Measurements from ENCODE around the gene SPTAN1.
A peak's percentile ranks its signal among the peaks of the same experiment; 100 is the strongest.
"Not testable (repeated sequence)": the region's sequence is repeated elsewhere in the genome, so short reads cannot be mapped to it uniquely, and the experiment has no call there.

Gene SPTAN1

DNA sequence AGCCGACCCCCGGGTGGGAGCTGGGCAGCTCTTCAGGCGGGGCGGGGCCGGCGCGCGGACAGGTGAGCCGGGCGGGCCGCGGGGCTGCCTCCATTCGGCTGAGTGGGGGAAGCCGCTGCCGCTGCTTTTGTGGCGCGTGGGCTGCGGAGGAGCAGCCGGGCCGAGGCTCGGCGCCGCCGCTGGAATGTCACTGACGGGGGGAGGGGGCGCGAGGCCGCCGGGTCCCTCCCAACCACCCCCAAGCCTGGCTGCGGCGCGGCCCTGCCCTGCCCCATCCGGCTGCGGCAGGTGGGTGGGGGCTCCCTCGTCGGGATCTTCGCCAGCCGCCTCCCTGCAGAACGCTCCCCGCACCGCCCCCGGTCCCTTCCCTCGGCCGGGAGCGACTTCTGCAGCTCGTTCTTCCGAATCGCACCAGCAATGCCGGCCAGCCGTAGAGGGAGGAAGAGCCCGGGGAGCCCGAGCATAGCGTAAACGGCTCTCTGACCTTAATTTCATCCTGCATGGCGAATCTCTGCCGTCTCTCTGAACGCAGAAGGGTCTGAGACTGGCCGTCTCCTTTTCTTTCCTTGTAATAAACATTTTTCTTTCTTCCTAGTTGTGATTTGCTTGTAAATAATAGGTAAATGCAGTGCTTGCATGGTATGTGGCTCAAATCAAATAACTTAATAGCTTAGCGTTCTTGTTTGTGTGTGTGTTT lies 505 bp downstream of the SPTAN1 start:
- DNase-seq (ENCODE audit: low read depth in 2 of 2): peak; percentile 20 to 21

DNA sequence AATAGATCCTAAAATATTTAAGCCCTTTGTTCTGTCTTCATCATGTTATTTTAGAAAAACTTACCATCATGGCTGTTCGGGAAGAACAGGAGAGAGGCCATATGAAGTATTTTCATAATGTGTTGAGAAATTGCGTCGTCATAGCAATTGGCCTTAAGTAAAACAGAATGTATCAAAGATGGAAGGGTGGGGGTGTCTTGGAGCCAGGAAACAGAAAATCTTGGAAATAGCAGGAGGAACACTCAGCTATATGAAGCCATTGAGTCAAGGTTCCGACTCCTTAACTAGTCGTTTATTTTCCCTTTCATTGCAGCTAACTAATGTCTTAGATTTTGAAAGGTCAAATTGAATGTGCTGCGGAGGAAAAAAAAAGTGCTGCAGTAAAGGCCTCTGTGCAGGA lies 1.3 kb downstream of the SPTAN1 start:
- no peak for DNase-seq (ENCODE audit: low read depth in 2 of 2)

DNA sequence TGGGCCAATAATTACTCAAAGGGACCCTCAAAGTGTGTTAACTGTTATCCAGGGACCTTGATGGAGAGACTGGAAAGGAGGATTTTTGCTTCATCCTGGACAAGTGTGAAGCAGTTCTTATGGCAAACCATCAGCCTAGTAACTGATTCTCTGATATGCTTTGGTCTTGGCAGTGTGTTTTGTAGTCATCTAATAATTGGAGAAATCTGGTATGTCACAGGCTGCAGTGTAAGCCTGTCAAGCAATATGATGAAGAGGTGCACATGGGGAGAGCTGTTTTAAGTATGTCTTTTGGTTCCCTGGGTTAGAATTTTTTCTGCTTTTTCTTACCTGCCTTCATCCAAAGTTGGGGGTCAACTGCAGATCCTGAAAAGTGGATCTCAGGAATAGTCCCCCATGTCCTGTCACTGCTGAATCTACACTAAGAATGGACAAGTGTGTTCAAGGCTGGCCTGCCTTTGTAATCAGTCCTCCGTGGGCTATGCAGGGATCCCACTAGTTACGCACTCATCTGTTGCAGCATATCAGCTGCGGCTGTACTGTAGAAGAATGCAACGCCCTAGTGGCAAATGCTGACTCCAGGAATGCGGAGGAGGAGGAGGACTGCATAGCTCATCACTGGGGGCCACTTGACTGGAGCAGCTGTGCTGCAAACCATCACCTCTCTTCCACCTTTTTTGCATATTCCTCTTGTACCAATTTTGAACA lies 1.9 kb downstream of the SPTAN1 start:
- no peak for DNase-seq (ENCODE audit: low read depth in 2 of 2)

DNA sequence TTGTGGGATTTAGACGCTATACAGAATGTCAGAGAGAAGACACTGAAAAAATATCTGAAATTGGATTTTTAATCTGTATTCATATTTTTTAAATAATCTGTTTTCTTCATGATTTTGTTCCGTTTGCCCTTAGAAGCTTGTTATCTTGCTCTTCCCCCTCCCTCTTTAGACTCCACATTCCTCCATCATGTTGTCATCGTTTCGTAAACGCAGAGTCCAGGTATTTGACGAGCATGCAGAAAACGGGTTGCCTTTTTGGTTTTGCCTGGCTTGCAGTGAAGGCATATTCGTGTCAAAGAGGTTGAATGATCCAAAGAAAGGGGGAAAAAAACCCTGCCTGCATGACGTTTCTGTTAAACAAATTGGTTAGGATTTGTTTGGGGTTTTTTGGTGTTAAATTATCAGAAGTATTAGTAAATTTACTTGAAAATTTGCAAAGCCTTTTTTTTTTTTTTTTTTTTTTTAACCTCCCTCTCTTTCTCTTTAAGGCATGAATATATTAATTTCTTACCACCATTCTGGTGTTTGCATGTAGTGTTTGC lies 2.9 kb downstream of the SPTAN1 start:
- no peak for DNase-seq (ENCODE audit: low read depth in 2 of 2)

DNA sequence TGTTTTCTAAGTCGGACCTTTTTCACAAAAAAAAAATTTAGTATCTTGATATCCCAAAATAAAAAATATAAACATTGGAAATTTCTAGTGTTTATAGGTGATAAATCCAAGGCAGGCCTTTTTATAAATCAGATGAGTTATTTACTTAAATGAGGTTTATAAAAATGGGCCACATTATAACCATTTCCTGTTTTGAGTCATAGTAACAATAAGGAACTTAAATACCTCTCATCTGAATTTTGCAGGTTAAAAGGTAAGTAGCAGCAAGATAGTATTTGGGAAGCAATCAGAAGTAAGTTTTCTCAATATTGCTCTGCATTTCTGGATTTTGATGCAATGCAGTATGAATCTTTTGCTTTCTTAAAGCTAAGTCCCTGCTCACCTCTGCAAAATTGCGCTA lies 3.9 kb downstream of the SPTAN1 start:
- DNase-seq (ENCODE audit: low read depth in 2 of 2): no peak

DNA sequence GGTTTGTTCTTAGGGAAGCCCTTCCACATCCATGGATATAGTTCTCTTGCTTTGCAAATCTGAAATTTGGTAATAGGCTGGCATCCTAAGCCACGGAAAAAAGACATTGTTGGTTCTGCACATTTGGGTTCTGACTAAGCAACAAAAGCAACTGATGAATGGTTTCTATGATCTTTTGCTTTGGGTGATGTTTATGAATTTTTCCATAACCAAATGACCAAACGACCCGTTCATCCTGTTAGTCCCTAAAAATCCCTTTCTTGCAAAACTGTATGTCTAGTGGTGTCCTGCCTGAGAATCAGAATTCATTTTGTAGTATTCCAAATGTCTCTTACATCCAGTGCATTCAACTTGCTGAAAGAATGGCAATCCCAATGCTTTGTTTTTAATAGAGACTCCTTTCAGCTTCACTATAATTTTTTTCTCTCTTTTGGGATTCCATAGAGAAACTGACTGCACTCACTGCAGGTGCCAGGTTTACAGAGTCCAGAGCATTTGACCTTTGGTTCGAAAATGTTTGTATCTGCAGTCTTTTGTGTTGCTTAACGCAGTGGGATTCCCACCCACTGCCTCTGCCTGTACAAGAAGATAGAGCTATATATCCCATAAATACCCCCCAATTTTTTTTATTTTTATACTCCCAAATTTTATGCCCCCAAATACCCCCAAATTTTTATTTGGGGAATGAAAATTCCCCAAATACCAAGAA lies 4.7 kb downstream of the SPTAN1 start:
- DNase-seq (ENCODE audit: low read depth in 2 of 2): no peak

DNA sequence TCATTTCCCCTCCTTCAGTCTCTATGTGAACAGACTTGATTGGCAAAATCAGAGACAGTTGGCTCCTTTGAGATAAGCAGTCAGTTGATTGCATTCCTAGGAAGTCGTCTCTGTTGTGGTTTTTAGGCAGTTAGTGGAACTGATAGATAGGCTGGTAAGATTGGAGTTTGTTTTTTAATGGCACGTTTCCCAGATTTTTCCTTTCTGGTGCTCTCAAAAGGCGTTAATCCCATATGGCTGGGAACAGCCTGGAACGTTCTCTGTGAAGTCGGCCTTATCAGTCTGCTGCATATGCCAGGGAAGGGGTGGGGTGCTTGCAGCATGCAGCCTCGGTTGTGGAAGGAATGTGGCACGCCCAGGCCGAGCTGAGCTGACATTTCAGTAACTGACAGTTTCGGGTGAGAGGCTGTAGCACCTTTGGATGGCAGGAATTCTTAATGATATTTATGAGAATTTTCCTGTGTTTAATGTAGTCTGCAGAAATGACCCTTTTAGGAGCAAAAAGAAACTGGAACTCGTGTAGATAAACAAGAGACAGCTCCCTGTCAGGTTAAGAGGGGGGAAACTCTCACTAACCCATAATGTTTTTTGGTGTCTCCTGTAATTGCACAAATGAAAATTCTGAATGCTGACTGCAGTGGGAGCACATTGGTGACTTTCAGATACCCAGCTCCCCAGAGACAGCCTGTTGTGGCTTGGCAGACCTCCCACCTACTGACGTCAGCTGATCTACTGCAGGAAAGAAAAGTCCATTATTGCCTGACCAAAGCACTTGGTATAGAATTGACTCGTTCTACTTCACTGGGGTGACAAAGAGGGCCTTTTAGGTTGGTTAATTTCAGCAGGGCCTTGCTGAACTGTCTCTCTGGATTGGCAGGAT lies 6.3 kb downstream of the SPTAN1 start:
- no peak for DNase-seq (ENCODE audit: low read depth in 2 of 2)

DNA sequence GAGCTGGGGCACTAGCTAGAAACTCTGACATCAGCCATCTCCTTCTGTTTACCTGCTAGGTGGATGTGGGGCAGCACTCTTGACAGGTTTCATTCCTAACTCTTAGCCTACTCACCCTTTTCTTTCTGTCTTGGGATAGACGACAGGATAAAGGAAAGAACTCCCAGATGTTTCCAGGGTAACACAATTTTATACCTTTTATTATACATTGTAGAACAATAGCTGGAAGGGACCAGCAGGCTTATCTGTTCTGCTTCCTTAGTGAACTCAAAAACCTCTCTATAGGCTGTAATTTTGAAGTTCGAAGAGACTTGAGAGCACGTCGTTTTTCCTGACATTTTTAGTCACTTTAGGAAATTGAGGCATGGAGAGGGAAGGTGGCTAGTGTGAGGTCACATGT lies 13.2 kb downstream of the SPTAN1 start:
- DNase-seq (ENCODE audit: low read depth in 2 of 2): no peak

DNA sequence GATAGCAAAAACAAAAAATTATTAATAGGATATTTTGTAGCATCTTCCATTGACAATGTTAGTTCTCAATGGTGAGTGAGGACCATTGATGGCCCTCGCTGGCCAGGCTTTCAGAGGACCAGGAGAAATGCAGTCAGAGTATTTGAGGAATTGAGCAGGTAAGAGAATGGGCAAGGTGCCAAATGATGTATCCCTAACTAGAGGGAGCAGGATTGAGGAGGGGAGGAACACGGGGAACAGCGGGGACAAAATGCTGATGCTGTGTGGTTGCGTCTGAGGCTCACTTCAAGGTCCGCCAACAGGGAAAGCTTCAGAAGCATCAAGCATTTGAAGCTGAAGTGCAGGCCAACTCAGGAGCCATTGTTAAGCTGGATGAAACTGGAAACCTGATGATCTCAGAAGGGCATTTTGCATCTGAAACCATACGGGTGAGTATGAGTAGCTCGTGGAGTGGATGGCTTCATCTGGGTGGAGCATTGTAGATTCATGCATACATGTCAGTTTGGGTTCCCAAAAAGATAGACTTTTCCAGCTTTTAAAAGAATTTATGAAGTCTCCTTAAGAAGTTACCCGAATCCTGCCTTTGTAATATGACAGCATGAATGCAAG lies 16.2 kb downstream of the SPTAN1 start:
- no peak for DNase-seq (ENCODE audit: low read depth in 2 of 2)

DNA sequence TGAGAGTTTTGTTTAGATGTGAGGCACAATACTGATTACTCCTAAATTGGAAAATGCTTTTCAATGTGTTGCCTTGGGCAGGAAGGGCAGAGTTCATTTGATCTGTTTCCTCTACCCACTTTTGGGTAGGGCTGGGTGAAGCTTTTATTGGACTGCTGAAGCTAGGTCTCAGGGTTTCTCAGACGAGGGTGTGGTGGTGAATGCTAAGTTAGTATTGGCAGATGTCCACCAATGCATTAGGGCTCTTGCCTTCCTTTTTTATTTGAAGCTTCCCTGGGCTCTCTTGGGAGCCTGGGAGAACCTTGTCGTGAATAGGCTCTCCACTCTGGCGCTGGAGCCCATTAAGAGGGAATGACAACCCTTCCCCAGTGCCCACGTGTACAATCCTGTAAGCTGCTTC lies 23.1 kb downstream of the SPTAN1 start:
- no peak for DNase-seq (ENCODE audit: low read depth in 2 of 2)

DNA sequence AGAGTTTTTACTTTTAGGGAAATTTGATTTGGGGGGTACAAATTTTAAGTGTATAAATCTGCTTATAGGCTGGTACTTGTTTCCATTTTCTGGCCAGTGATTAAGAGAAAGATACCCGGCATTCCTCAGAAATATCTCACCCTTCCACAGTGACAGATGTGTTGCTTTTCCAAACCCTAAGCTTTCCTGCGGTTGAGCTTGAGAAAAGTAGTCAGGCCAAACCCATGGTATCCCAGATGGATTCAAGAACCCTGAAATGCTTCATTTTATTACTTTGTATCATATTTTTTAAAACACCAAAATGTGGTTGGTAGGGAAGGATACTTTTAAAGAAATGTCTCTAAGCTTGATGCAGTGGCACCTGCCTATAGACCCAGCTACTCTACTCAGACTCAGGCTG lies 23.5 kb downstream of the SPTAN1 start:
- DNase-seq (ENCODE audit: low read depth in 2 of 2): no peak

DNA sequence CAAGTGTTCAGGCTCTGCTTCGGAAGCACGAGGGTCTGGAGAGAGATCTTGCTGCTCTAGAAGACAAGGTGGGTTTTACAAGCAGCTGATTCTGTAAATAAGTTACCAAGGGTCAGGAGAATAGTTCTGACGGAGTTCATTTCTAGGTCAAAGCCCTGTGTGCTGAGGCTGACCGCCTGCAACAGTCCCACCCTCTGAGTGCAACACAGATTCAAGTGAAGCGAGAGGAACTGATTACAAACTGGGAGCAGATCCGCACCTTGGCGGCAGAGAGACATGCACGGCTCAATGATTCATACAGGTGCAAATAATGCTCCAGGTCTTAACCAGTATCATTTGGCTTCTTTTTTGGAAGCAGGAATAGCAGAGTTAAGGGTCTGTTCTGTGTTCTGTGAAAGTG lies 24.8 kb downstream of the SPTAN1 start:
- no peak for DNase-seq (ENCODE audit: low read depth in 2 of 2)

DNA sequence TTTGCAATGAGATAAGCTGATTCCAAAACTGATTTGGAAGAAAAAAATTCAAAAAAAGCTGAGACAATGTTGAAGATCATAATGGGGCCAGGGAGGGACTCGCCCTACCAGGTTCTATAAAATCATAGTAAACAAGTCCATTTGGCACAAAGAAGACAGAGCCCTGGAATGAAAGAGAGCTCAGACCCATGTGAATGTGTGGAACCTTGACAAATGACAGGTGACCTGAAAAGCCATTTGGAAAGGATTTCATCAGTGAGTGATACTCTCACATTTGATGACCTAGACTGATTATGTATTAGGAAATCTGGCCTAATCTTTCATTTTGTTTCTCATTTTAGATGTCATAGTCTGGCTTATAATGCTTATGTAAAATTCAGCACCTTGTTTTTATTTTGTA lies 26.8 kb downstream of the SPTAN1 start:
- DNase-seq (ENCODE audit: low read depth in 2 of 2): no peak

DNA sequence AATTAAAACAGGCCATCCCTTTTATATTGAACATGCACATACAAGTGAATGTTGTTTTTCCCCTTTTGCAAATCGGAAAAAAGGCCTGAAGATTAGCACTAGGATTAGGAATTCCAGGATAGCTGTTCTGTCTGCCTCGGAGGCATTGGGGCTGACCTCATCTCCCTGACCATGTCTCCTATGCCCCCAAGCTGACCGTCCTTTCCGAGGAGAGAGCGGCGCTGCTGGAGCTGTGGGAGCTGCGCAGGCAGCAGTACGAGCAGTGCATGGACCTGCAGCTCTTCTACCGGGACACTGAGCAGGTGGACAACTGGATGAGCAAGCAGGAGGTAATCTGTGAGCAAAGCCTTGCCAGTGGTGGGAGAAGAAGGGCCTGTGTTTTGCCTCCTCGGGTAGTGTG lies 28.3 kb downstream of the SPTAN1 start:
- no peak for DNase-seq (ENCODE audit: low read depth in 2 of 2)

DNA sequence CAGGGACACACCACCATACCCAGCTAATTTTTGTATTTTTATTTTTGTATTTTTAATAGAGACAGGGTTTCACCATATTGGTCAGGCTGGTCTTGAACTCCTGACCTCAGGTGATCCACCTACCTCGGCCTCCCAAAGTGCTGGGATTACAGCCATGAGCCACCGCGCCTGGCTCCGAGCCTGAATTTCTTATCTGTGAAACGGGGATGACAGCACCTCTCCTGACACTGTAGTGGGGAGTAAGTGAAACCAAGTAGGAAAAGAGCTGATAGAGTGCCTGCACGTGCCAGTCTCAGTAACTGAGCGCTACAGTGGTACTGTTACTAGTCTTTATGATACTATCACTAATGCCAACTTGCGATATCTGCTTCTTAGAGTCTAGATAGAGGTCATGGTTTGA lies 32.8 kb downstream of the SPTAN1 start:
- DNase-seq (ENCODE audit: low read depth in 2 of 2): not testable (repeated sequence)

DNA sequence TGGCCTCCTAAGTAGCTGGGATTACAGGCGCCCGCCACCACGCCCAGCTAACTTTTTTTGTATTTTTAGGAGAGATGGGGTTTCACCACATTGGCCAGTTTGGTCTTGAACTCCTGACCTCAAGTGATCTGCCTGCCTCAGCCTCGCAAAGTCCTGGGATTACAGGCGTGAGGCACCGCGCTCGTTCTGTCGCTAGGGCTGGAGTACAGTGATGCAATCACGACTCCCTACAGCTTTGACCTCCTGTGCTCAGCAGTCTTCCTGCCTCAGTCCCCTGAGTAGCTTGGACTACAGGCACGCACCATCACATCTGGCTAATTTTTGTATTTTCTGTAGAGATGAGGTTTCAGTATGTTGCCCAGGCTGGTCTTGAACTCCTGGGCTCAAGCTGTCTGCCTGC lies 34.5 kb downstream of the SPTAN1 start:
- DNase-seq (ENCODE audit: low read depth in 2 of 2): not testable (repeated sequence)

DNA sequence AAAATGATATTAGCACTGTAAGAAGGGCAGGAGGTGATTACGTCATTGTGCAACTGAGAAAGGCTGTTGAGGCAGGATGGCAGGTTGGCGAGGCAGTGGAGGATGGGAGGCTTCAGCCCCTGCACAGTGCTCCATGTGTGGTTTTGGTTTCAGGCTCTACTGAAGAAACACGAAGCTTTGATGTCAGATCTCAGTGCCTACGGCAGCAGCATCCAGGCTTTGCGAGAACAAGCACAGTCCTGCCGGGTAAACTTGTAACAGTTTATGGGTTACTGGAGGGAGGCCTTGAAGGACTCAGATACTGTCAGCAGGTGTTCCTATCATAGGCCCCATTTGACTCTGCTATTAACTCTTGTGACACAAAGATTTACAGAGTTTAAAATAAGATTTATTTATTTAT lies 35.1 kb downstream of the SPTAN1 start:
- DNase-seq (ENCODE audit: low read depth in 2 of 2): no peak

DNA sequence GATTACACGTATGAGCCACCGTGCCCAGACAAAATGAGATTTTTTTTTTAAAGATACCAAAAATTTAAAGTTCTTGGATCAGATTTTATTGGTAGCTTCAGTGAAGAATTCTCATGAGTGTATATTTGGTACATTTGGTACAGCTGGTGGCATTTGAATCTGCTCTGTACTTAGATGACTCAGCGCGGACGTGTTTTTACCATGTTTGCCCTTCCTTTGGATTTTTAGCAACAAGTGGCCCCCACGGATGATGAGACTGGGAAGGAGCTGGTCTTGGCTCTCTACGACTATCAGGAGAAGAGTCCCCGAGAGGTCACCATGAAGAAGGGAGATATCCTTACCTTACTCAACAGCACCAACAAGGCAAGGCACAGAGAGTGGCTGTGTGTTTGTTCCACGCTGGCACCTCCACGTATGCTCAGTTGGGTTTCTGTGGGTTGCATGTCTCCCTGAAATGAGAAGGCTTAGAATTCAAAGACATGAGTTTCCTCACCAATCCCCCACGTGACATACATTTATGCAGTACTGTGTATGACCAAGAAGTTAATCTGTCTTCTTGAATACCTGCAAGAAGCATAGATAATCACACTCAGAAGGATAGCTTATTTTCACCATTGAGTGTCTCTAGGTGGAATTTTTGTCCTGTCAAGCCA lies 36.3 kb downstream of the SPTAN1 start:
- DNase-seq (ENCODE audit: low read depth in 2 of 2): no peak

DNA sequence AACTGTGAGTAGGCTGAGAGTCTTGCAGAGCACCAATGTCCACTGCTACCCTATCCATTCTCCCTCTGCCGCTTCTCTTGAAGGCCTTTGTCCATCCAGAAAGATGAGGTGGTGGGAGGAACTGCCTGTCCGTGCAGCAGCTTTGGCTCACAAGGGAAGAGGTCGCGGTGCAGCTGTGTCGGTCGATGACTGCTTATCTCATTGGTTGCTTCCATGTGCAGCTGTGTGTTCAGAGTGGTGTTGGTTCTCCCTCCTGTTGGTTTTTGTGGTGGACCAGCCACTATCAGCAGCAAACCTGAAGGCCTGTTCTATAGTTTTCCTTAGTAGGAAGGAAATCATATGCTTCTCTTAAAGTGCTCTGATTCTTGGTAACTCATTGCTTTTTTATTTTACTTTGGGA lies 40.7 kb downstream of the SPTAN1 start:
- no peak for DNase-seq (ENCODE audit: low read depth in 2 of 2)

DNA sequence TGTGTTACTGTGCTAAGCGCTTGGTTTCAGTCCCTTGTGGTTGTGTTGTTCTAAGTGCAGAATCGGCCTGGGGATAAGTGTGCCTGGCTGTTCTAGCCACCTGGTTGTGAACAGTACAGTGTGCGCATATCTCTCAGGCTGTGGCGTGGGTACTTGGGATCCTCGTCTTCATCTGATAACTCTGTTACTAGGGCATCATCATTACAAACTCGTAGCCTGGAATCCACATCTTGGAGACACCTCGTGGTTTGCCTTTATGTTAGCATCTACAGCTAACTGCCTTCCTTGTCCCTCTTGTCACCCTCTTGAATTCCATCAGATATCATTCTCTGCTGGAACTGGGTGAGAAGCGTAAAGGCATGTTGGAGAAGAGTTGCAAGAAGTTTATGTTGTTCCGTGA lies 41.5 kb downstream of the SPTAN1 start:
- no peak for DNase-seq (ENCODE audit: low read depth in 2 of 2)

DNA sequence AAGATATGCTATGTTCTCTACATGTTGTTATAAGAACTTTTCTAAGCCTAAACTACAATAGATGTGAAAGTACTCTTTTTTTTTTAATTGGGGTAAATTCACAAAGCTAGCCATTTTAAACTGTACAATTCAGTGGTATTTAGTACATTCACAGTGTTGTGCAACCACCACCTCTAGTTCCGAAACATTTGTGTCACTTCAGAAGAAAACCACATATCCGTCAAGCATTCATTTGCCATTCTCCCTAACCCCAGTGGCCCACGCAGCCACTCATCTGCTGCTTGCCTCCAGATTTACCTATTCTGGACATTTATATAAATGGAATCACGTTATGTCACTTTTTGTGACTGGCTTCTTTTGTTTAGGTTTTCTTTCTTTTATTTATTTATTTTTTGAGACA lies 43.1 kb downstream of the SPTAN1 start:
- no peak for DNase-seq (ENCODE audit: low read depth in 2 of 2)
